ENCODE data around the gene OGA.

Gene OGA

DNA sequence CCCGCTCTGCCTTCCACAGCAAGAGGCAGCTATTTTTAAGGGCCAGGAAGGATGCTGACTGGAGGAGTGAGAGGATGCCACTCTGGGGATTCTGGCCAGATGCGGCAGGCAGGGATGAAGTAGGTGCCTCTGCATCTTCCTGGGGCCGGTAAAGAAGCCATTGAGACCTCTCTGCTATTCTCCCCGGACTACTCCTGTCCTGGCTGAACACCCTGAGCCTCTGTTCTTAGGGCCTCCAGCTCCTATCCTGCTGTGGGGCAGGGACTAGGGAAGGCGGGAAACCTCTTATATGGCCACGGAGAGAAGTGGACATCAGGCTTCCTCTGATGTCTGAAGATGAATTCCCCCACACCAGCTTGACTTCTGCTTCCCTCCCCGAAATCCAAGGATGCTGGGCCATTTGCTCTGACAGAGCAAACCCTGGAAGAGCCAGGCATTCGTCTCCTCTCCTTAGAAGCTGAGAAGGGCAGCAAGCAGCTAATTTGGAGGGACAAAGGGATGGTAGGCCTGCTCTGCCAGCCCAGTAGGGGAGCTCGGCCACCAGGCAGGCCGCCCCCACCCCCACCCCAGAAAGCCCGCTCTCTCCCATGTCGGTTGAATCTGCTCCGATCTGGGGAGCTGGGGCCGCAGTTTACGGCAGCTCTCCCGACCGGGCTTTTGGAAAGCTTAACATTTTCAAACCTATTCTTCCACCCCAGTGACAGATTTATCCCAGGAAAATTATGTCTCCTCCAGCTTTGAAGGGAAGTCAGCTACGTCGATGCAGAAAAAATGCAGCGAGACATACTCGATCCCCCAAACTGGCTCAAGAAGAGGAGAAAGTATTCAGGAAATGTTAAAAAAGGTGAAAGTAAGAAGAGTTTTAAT lies 45.1 kb downstream of the OGA start:
- H2AFZ ChIP-seq (ENCODE audit: low read depth, low read length) = no peak overlapping the region
- no peaks in the 10 kb centered on the region for H3K36me3 ChIP-seq (ENCODE audit: insufficient read depth, low read length)
- peaks cover 2% of the 10 kb centered on the region for H3K9me3 ChIP-seq (ENCODE audit: low read length)
- H3K4me3 ChIP-seq (ENCODE audit: low read length) = no peak overlapping the region
- H3K27me3 ChIP-seq (ENCODE audit: insufficient read depth, low read length) = peaks cover 92% of the 10 kb centered on the region
- peaks cover 3% of the 10 kb centered on the region for H3K4me1 ChIP-seq (ENCODE audit: insufficient read depth, low read length)

DNA sequence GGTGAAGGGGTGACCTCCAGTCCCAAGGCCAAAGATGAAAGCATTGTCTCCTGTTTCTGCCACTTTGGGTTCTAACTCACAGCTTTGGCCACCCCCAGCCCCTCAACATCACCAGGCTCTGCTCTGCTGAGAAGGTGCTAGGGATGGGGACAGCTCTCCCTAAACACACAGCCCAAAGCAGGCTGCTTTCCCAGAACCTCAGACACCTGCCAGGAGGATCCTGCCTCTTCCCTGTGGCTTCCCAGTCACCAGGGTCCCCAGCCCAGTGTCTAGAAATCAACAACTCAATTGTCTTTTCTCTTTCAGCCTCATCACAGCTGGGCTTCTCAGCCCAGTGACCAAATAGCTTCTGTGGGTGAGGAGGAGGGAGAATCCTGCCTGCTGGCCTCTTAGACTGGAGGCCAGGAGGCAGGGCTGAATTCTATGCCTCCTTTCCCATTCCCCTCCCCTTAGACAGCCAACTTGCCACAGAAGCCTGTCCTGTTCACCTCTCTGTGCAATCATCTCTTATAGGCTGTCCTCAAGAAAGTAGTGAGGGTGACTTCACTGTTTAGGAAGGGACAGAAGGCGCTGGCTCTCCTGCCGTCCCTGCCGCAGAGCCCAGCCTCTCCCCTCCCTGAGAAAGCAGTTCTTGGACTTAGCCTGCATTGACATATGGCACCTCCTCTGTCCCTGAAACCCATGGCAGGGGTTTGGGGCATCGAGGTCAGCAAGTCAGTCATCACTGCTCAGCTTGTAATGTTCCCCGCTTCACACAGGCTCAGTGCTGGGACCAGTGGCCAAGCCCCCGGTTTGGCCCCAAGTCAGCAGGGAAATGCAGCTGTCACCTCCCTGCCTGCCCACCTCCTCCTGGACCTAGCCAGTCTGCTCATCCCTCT lies 46.0 kb downstream of the OGA start:
- no peaks in the 10 kb centered on the region for H3K36me3 ChIP-seq (ENCODE audit: insufficient read depth, low read length)
- peaks cover 92% of the 10 kb centered on the region for H3K27me3 ChIP-seq (ENCODE audit: insufficient read depth, low read length)
- H2AFZ ChIP-seq (ENCODE audit: low read depth, low read length) = no peak overlapping the region
- no peak overlapping the region for H3K4me3 ChIP-seq (ENCODE audit: low read length)
- peaks cover 3% of the 10 kb centered on the region for H3K4me1 ChIP-seq (ENCODE audit: insufficient read depth, low read length)
- H3K9me3 ChIP-seq (ENCODE audit: low read length) = no peaks in the 10 kb centered on the region

DNA sequence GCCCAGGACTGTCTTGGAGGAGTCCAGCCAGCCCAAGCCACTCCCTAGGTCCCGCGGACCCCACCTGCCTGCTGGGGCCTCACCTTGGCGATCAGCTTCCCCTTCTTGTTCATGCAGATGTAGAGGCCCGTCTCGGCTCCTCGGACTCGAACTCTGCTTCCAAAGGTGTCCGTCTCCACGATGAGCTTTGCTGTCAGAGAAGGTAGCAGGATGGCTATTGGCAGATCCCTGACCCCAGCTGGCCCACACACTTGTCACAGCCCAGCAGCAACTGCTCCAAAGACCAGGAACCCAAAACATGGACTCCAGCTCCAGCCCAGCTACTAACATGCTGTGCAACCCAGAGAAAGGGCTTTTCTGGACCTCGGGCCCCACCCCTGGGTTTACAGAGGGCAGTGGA lies 46.9 kb downstream of the OGA start:
- H3K4me1 ChIP-seq (ENCODE audit: insufficient read depth, low read length) = peaks cover 3% of the 10 kb centered on the region
- H3K36me3 ChIP-seq (ENCODE audit: insufficient read depth, low read length) = no peaks in the 10 kb centered on the region
- no peaks in the 10 kb centered on the region for H3K9me3 ChIP-seq (ENCODE audit: low read length)
- H3K4me3 ChIP-seq (ENCODE audit: low read length) = no peak overlapping the region
- H2AFZ ChIP-seq (ENCODE audit: low read depth, low read length) = no peak overlapping the region
- peaks cover 92% of the 10 kb centered on the region for H3K27me3 ChIP-seq (ENCODE audit: insufficient read depth, low read length)

DNA sequence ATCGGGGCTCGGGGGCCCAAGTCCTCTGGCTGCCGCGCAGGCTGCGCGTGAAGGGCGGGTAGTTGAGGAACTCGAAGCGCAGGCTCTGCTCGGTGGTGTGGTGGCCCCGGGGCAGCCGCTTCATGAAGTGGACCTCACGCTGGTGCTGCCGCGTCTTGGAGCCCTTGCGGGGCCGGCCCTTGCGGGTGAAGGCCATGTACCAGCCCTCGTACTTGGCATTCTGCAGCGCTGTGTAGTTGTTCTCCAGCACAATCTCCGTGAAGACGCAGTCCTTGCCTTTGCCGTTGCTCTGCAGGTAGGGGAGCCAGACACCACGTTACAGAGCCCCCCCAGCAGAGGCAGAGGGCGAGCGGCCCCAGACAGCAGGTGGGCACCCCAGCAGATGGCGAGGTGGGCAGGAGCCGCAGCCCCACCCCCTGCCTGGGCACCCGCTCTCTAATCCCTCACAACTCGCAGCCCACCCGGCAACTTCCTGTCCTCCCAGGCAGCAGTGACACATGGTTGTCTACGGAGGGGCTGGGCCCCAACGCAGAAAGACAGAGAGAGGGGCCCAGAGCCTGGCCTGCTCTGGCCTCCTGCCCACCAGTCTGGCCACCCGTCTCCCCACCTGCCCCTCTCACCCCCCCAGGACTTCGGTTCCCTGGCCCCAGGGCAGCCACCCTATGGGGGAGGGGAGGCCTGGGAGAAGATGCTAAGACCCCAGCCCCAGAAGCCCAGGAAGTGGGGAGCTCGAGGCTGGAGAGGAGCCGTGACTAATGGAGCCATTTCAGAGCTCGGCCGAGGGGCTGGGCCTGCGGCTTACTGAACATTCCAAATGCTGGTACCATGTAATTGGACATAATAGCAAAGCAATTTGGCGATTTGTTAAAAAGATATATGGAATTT lies 47.7 kb downstream of the OGA start:
- H3K4me1 ChIP-seq (ENCODE audit: insufficient read depth, low read length) = peaks cover 3% of the 10 kb centered on the region
- peaks cover 95% of the 10 kb centered on the region for H3K27me3 ChIP-seq (ENCODE audit: insufficient read depth, low read length)
- H2AFZ ChIP-seq (ENCODE audit: low read depth, low read length) = no peak overlapping the region
- H3K4me3 ChIP-seq (ENCODE audit: low read length) = no peak overlapping the region
- no peaks in the 10 kb centered on the region for H3K36me3 ChIP-seq (ENCODE audit: insufficient read depth, low read length)
- no peaks in the 10 kb centered on the region for H3K9me3 ChIP-seq (ENCODE audit: low read length)

DNA sequence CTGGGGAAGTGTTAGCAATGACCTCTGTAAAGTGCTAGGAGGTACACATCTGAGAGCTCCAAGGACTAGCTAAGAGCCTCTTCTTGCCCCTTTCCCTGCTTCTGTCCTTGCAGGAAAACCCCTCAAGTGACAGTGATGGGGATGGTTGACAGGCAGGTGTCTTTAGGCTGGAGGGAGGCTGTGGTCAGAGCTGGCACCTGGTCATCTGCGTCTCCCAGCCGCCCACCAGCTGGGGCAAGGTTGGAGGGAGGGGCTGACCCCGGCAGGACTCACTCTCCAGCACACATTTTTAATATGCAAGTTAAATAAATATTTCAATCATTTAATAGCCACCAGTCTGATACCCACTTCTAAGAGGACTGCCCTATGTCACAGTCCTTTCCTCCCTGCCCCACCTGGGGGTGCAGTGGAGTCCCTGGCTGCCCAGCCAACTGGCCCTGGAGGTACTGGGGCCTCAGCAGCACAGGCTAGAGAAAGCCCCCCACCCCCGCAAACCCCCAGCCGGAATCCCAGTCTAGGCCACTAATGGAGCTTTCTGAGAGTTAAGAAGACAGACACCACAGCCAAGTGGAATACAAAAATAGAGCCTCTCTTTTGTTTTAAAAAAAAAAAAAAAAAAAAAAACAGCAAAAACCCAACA lies 48.6 kb downstream of the OGA start:
- H2AFZ ChIP-seq (ENCODE audit: low read depth, low read length) = no peak overlapping the region
- no peaks in the 10 kb centered on the region for H3K36me3 ChIP-seq (ENCODE audit: insufficient read depth, low read length)
- no peak overlapping the region for H3K4me3 ChIP-seq (ENCODE audit: low read length)
- H3K4me1 ChIP-seq (ENCODE audit: insufficient read depth, low read length) = peaks cover 3% of the 10 kb centered on the region
- peaks cover 95% of the 10 kb centered on the region for H3K27me3 ChIP-seq (ENCODE audit: insufficient read depth, low read length)
- no peaks in the 10 kb centered on the region for H3K9me3 ChIP-seq (ENCODE audit: low read length)

DNA sequence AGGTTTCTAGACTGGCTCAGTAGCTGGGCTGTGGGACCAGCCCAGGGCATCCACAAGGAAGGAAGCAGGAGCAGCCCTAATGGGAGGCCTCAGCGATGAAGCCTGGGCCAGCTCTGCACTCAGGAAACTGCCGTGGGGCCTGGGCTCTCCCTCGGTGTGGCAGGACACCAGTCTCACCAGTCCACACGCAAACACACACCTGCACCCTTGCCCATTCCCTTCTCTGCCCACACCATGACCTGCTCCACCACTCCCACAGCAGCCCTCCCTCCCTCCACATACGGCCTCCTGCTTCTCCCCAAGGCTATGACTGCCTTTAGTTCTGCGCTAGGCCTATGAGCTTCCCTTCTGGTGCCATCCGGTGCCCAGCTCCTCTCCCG lies 49.5 kb downstream of the OGA start:
- H3K27me3 ChIP-seq (ENCODE audit: insufficient read depth, low read length) = peaks cover 90% of the 10 kb centered on the region
- no peak overlapping the region for H3K4me3 ChIP-seq (ENCODE audit: low read length)
- peaks cover 3% of the 10 kb centered on the region for H3K4me1 ChIP-seq (ENCODE audit: insufficient read depth, low read length)

DNA sequence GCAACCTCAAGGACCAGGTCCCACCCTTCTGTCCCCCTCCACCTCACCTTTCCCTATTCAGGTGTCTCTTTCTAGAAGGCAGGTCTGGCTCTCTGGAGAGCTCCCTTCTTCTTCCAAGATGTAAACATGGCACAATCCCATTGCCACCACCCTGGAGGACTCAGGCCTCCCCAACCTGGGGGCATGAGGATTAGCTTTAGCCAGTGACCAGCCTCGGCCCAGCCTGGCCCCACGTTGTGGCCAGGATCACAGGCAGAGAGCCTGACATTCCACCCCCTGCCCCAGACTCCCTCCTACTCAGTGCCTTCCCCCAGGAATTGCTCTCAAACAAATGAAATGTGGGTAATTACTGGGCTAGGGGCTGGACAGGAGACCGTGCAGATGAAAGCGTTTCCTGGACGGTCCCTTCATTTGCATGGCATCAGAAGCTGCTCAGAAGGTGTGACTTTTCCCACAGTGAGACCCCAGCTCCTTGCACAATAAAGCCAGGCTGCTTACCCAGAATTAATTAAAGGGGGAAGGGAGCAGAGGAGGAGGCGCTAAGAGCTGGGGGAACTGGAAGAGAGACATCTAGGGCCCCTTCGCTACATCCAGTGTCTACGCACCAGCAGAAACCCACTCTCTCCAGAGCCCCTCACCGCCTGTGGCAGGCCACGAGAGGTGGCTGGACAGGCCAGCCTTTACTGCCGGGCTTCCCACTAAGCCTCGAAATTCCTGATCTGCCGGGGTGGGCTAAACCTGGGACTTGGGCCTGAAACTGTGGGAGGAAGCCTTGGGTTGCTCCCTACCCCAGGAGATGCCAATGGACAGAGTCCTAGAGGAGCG lies 50.1 kb downstream of the OGA start:
- Histone ChIP-seq H2AFZ (ENCODE audit: low read depth, low read length) (no peak overlapping the region), H3K4me1 (ENCODE audit: insufficient read depth, low read length) (peaks cover 1% of the 10 kb centered on the region), H3K4me3 (ENCODE audit: low read length) (no peak overlapping the region), H3K27me3 (ENCODE audit: insufficient read depth, low read length) (peaks cover 90% of the 10 kb centered on the region), H3K36me3 (ENCODE audit: insufficient read depth, low read length) (no peaks in the 10 kb centered on the region), H3K9me3 (ENCODE audit: low read length) (no peaks in the 10 kb centered on the region)

More for the DNA sequence above, 49.5 kb downstream of the OGA start:
- Histone ChIP-seq H3K9me3 (ENCODE audit: low read length) (no peaks in the 10 kb centered on the region), H3K36me3 (ENCODE audit: insufficient read depth, low read length) (no peaks in the 10 kb centered on the region), H2AFZ (ENCODE audit: low read depth, low read length) (no peak overlapping the region)

DNA sequence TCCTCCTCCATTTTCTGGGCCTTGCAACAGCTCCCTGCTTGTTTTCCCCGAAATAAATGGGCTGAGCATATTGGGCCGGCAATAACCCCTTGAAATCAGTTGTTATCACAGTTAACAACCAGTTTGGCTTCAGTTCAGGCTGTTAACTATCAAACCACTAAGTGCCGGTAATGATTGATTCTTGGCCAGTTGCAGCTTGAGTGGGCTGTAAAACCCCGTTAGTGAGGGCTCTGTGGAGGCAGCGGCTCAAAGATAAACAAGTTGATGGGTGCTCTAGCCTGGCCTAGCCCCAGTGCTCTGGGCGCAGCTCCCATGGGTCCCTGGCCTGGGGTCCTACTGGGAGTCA lies 50.7 kb downstream of the OGA start:
- H2AFZ ChIP-seq (ENCODE audit: low read depth, low read length) = no peak overlapping the region

DNA sequence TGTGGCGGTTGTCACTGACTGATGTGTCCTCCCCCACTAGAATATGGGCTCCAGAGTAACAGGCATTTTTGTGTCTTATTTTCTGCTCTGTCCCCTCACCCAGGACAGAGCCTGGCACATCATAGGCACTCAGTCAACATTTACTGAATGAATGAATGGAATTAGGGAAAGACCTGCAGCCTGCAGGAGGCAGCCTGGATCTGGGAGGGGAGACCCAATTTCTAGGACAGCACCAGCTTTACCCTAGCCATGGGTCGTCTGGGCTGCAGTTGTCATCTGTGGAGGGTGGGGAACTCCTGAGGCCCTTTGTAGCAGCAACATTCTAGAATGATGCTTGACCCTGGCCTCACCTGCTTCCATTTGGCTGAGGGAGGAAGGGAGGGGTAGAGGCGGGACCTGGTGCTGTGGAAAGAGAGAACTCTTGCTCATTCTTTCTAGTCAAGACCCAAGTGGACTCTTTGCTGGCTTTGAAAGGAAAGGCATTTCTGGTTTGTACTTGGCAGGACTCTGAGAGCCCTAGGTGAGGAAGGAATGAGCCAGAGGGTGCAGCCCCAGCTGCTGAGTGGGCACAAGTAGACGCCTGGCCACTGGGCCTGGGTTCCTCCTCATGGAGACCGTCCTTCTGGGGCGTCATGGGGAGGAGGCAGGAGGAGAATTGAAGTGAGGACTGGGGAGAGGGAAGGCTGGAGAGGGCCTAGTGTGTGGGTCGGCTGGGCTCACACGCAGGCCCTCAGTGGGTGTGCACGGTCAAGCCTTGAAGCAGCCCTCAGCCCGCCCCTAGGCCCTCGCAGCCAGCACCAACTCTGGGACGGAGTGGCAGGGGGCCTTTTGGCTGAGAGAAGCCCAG lies 51.3 kb downstream of the OGA start:
- Histone ChIP-seq H2AFZ (ENCODE audit: low read depth, low read length) (no peak overlapping the region), H3K4me1 (ENCODE audit: insufficient read depth, low read length) (no peaks in the 10 kb centered on the region), H3K9me3 (ENCODE audit: low read length) (no peaks in the 10 kb centered on the region), H3K4me3 (ENCODE audit: low read length) (no peak overlapping the region), H3K36me3 (ENCODE audit: insufficient read depth, low read length) (no peaks in the 10 kb centered on the region), H3K27me3 (ENCODE audit: insufficient read depth, low read length) (peaks cover 90% of the 10 kb centered on the region)

More for the DNA sequence above, 50.7 kb downstream of the OGA start:
- Histone ChIP-seq H3K4me1 (ENCODE audit: insufficient read depth, low read length) (no peaks in the 10 kb centered on the region), H3K4me3 (ENCODE audit: low read length) (no peak overlapping the region), H3K36me3 (ENCODE audit: insufficient read depth, low read length) (no peaks in the 10 kb centered on the region), H3K27me3 (ENCODE audit: insufficient read depth, low read length) (peaks cover 90% of the 10 kb centered on the region), H3K9me3 (ENCODE audit: low read length) (no peaks in the 10 kb centered on the region)

DNA sequence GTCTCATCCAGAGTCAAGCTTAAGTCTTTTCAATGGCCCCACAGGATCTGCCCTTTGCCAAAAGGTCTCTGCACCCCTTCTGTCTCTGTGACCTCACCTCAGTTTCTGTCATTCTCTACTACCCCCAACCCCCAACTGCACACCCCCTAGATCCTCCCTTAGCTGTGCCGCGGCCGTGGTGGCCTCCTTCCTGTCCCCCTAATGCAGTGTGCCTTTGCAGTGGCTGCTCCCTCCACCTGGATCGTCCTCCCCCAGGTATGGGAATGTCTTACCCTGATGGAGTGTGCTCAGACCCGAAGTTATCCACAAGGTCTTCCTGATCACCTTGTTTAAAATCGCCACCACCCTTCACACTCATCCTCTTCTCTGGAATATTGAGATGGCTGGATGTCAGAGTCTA lies 51.9 kb downstream of the OGA start:
- H3K9me3 ChIP-seq (ENCODE audit: low read length) = no peaks in the 10 kb centered on the region
- H3K4me1 ChIP-seq (ENCODE audit: insufficient read depth, low read length) = no peaks in the 10 kb centered on the region
- H3K36me3 ChIP-seq (ENCODE audit: insufficient read depth, low read length) = no peaks in the 10 kb centered on the region
- H3K4me3 ChIP-seq (ENCODE audit: low read length) = no peak overlapping the region
- H2AFZ ChIP-seq (ENCODE audit: low read depth, low read length) = no peak overlapping the region
- H3K27me3 ChIP-seq (ENCODE audit: insufficient read depth, low read length) = peaks cover 90% of the 10 kb centered on the region

DNA sequence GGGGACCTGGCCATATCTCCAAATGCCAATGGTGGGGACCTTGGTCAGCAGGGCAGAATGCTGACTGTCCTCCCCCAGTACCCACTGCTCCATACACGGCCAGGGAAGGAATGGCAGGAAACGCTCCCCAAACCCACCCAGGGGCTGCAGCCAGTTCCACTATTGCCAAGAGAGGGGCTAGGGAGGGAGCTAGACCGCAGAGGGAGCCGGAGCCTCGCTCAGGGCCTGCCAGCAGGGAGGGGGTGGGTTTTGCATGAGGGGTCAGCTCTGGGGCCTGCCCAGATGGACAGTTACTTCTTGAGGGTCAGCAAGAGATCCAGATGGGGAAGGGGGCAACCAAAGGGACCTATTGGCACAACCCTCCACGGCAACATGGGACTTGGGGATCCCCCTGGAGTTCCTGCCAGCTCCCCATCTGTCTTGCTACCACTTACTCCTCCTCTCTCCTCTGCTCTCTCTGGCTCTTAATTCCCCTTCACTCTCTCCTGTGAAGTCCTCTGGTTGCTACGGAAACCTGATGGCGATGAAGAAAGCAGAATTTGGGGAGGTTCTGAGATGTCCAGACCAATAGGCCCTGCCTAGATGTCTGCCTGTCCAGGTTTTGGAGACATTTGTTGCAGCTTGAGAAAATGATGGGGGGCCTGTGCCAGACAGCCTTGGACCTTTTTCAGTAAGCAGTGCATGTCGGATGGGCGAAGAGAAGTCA lies 55.0 kb downstream of the OGA start:
- no peaks in the 10 kb centered on the region for H3K4me1 ChIP-seq (ENCODE audit: insufficient read depth, low read length)
- H3K4me3 ChIP-seq (ENCODE audit: low read length) = no peak overlapping the region
- H3K36me3 ChIP-seq (ENCODE audit: insufficient read depth, low read length) = no peaks in the 10 kb centered on the region
- no peak overlapping the region for H2AFZ ChIP-seq (ENCODE audit: low read depth, low read length)
- H3K27me3 ChIP-seq (ENCODE audit: insufficient read depth, low read length) = peaks cover 93% of the 10 kb centered on the region
- H3K9me3 ChIP-seq (ENCODE audit: low read length) = no peaks in the 10 kb centered on the region
